ENCODE results near the gene MT2A. TPM values are rescaled to one million over a fixed set of nuclear protein-coding genes. Genes with fewer than 3 reads are reported as not detected.

MT2A gene
- total and polyA plus RNA-seq, 2 of the 13 experiments (the other 11 are each of a cell fraction or from before 2014, with no cell fraction given): 135 to 371 TPM

- no peak for TF ChIP-seq TFAP4 (IDR thresholded peaks at IDR 0.05; ENCODE audit: borderline replicate concordance, low read depth)
- TF ChIP-seq, protein P1, sequence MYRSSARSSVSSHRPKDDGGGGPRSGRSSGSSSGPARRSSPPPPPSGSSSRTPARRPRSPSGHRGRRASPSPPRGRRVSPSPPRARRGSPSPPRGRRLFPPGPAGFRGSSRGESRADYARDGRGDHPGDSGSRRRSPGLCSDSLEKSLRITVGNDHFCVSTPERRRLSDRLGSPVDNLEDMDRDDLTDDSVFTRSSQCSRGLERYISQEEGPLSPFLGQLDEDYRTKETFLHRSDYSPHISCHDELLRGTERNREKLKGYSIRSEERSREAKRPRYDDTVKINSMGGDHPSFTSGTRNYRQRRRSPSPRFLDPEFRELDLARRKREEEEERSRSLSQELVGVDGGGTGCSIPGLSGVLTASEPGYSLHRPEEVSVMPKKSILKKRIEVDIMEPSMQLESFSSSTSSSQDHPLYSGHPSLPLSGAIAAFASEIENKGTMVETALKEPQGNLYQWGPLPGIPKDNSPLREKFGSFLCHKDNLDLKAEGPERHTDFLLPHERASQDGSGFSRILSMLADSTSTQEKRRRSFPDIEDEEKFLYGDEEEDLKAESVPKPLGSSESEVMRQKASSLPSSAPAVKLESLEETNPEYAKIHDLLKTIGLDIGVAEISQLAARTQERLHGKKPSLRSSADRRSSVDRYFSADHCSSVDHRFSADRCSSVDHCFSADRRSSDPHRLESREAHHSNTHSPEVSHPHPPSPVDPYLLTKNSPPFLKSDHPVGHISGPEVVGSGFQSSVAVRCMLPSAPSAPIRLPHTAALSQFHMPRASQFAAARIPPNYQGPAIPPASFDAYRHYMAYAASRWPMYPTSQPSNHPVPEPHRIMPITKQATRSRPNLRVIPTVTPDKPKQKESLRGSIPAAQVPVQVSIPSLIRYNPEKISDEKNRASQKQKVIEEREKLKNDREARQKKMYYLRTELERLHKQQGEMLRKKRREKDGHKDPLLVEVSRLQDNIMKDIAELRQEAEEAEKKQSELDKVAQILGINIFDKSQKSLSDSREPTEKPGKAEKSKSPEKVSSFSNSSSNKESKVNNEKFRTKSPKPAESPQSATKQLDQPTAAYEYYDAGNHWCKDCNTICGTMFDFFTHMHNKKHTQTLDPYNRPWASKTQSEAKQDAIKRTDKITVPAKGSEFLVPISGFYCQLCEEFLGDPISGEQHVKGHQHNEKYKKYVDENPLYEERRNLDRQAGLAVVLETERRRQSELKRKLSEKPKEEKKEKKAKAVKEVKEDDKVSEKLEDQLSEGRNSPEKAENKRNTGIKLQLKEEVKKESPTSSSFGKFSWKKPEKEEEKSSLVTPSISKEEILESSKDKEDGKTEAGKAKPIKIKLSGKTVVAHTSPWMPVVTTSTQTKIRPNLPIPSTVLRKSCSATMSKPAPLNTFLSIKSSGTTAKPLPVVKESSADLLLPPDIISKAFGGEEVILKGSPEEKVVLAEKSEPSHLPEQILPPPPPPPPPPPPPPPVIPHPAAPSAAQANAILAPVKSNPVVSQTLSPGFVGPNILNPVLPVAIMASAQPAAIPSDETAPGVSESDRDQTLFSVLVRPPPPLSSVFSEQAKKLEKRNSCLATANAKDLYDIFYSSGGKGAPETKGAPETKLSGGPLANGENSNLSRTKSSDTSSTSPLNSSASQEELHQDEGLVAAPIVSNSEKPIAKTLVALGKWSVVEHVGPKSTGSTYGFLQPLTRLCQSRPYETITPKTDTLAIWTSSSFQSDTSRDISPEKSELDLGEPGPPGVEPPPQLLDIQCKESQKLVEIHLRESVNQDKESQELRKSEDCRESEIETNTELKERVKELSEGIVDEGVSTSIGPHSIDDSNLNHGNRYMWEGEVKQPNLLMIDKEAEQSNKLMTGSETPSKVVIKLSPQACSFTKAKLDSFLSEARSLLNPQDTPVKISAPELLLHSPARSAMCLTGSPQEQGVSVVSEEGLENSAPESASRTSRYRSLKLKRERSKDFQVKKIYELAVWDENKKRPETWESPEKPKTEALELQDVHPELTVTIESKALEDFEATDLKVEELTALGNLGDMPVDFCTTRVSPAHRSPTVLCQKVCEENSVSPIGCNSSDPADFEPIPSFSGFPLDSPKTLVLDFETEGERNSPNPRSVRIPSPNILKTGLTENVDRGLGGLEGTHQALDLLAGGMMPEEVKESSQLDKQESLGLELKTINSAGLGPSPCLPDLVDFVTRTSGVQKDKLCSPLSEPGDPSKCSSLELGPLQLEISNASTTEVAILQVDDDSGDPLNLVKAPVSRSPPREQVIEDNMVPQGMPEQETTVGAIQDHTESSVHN (CRISPR knock-in tag; IDR thresholded peaks at IDR 0.05): no peak
- TF ChIP-seq ZNF670 (CRISPR knock-in tag; IDR thresholded peaks at IDR 0.05; ENCODE audit: borderline replicate concordance): no peak
- TF ChIP-seq ZNF232 (CRISPR knock-in tag; IDR thresholded peaks at IDR 0.05; ENCODE audit: borderline replicate concordance): no peak
- TF ChIP-seq ADNP (CRISPR knock-in tag; IDR thresholded peaks at IDR 0.05): no peak
- no peak for TF ChIP-seq PTBP1 (IDR thresholded peaks at IDR 0.05; ENCODE audit: low read depth, low read length, poor library complexity, severe bottlenecking)
- TF ChIP-seq ZSCAN20 (CRISPR knock-in tag; IDR thresholded peaks at IDR 0.05; ENCODE audit: borderline replicate concordance): no peak; the same call in 1 of the 2 replicates
- TF ChIP-seq ZNF256 (CRISPR knock-in tag; conservative IDR thresholded peaks at IDR 0.05): no peak
- TF ChIP-seq HDAC2 (CRISPR knock-in tag; IDR thresholded peaks at IDR 0.05): no peak
- TF ChIP-seq, protein P2, sequence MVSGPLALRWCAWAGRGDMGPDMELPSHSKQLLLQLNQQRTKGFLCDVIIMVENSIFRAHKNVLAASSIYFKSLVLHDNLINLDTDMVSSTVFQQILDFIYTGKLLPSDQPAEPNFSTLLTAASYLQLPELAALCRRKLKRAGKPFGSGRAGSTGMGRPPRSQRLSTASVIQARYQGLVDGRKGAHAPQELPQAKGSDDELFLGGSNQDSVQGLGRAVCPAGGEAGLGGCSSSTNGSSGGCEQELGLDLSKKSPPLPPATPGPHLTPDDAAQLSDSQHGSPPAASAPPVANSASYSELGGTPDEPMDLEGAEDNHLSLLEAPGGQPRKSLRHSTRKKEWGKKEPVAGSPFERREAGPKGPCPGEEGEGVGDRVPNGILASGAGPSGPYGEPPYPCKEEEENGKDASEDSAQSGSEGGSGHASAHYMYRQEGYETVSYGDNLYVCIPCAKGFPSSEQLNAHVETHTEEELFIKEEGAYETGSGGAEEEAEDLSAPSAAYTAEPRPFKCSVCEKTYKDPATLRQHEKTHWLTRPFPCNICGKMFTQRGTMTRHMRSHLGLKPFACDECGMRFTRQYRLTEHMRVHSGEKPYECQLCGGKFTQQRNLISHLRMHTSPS (CRISPR knock-in tag; IDR thresholded peaks at IDR 0.05; ENCODE audit: low read depth): 0 out of 2 replicates have a peak, but pooled peaks have one; percentile 52
- TF ChIP-seq KDM5B (CRISPR knock-in tag; IDR thresholded peaks at IDR 0.05; ENCODE audit: borderline replicate concordance): peak; percentile 84; the same call in 1 of the 2 replicates
- no peak for TF ChIP-seq ZEB1 (IDR thresholded peaks at IDR 0.05; ENCODE audit: insufficient replicate concordance, low read depth)
- peak; percentile 18; the same call in 1 of the 2 replicates for TF ChIP-seq ERF (CRISPR knock-in tag; IDR thresholded peaks at IDR 0.05)
- 0 out of 2 replicates have a peak, but pooled peaks have one; percentile 31 for TF ChIP-seq ZNF343 (CRISPR knock-in tag; IDR thresholded peaks at IDR 0.05)
- TF ChIP-seq ZNF34 (CRISPR knock-in tag; IDR thresholded peaks at IDR 0.05; ENCODE audit: borderline replicate concordance): no peak
- TF ChIP-seq ZBTB8A (CRISPR knock-in tag; IDR thresholded peaks at IDR 0.05; ENCODE audit: borderline replicate concordance, low read depth): no peak
- peak; percentile 93; the same call in 1 of the 2 replicates for TF ChIP-seq THAP8 (CRISPR knock-in tag; IDR thresholded peaks at IDR 0.05; ENCODE audit: borderline replicate concordance)
- no peak for TF ChIP-seq ZNF644 (CRISPR knock-in tag; IDR thresholded peaks at IDR 0.05; ENCODE audit: low read depth)
Measured at GRCh38 chr16:56643080-56643778, 34.8 kb downstream of the MT2A start (continued).
